ENCODE measurements around the gene IL2RG.

IL2RG gene

GRCh38 chrX:71099736-71100135 is 11.6 kb downstream of the IL2RG start:
- H3K9ac ChIP-seq (ENCODE audit: low read length) = no peak overlapping the region
- H3K79me2 ChIP-seq (ENCODE audit: insufficient read depth, low read length) = no peaks in the 10 kb centered on the region
- H4K20me1 ChIP-seq (ENCODE audit: insufficient read depth, low read length) = no peaks in the 10 kb centered on the region
- H3K27ac ChIP-seq (ENCODE audit: low read depth, low read length, poor library complexity, severe bottlenecking) = no peak overlapping the region
- TF ChIP-seq CTCF (IDR thresholded peaks at IDR 0.05; ENCODE audit: low read length) (no peak), EZH2 (IDR thresholded peaks at IDR 0.05; ENCODE audit: borderline replicate concordance, low read length) (no peak)
- peaks cover 34% of the 10 kb centered on the region for H3K4me1 ChIP-seq (ENCODE audit: insufficient read depth, low read length, severe bottlenecking)
- H3K36me3 ChIP-seq (ENCODE audit: insufficient read depth, low read length) = no peaks in the 10 kb centered on the region; the same call in 1 of the 2 replicates
- H3K4me2 ChIP-seq (ENCODE audit: low read length) = no peak overlapping the region
- no peaks in the 10 kb centered on the region for H3K27me3 ChIP-seq (ENCODE audit: insufficient read depth, low read length)
- no peak overlapping the region for H3K4me3 ChIP-seq (ENCODE audit: low read depth, low read length, poor library complexity, severe bottlenecking)
- no peak overlapping the region for H2AFZ ChIP-seq (ENCODE audit: low read length)
- no peaks in the 10 kb centered on the region for H3K9me2 ChIP-seq (ENCODE audit: low read depth, low read length)
- H3K9me3 ChIP-seq (ENCODE audit: low read length) = no peaks in the 10 kb centered on the region
- no peaks in the 10 kb centered on the region for H3F3A ChIP-seq (ENCODE audit: insufficient read depth, low read length)

- Histone ChIP-seq H3K27me3 (ENCODE audit: insufficient read depth, low read length) (no peaks in the 10 kb centered on the region), H3F3A (ENCODE audit: insufficient read depth, low read length) (no peaks in the 10 kb centered on the region), H3K36me3 (ENCODE audit: insufficient read depth, low read length) (no peaks in the 10 kb centered on the region; the same call in 1 of the 2 replicates), H2AFZ (ENCODE audit: low read length) (no peak overlapping the region), H3K9me2 (ENCODE audit: low read depth, low read length) (no peaks in the 10 kb centered on the region), H3K79me2 (ENCODE audit: insufficient read depth, low read length) (no peaks in the 10 kb centered on the region), H3K4me2 (ENCODE audit: low read length) (no peak overlapping the region), H3K9ac (ENCODE audit: low read length) (no peak overlapping the region), H4K20me1 (ENCODE audit: insufficient read depth, low read length) (no peaks in the 10 kb centered on the region), H3K4me3 (ENCODE audit: low read depth, low read length, poor library complexity, severe bottlenecking) (no peak overlapping the region), H3K27ac (ENCODE audit: low read depth, low read length, poor library complexity, severe bottlenecking) (no peak overlapping the region), H3K4me1 (ENCODE audit: insufficient read depth, low read length, severe bottlenecking) (peaks cover 28% of the 10 kb centered on the region), H3K9me3 (ENCODE audit: low read length) (no peaks in the 10 kb centered on the region)
- TF ChIP-seq EZH2 (IDR thresholded peaks at IDR 0.05; ENCODE audit: borderline replicate concordance, low read length) = no peak
- TF ChIP-seq CTCF (IDR thresholded peaks at IDR 0.05; ENCODE audit: low read length) = no peak
Observed at GRCh38 chrX:71098951-71099506, 12.3 kb downstream of the IL2RG start.

GRCh38 chrX:71098302-71098701 is 13.1 kb downstream of the IL2RG start:
- Histone ChIP-seq H3K4me1 (ENCODE audit: insufficient read depth, low read length, severe bottlenecking) (peaks cover 21% of the 10 kb centered on the region), H3K9me3 (ENCODE audit: low read length) (no peaks in the 10 kb centered on the region), H3K36me3 (ENCODE audit: insufficient read depth, low read length) (no peaks in the 10 kb centered on the region), H3K4me3 (ENCODE audit: low read depth, low read length, poor library complexity, severe bottlenecking) (no peak overlapping the region), H2AFZ (ENCODE audit: low read length) (no peak overlapping the region), H3K27ac (ENCODE audit: low read depth, low read length, poor library complexity, severe bottlenecking) (no peak overlapping the region), H3K27me3 (ENCODE audit: insufficient read depth, low read length) (no peaks in the 10 kb centered on the region), H3K79me2 (ENCODE audit: insufficient read depth, low read length) (no peaks in the 10 kb centered on the region), H3K9me2 (ENCODE audit: low read depth, low read length) (no peaks in the 10 kb centered on the region), H4K20me1 (ENCODE audit: insufficient read depth, low read length) (no peaks in the 10 kb centered on the region), H3F3A (ENCODE audit: insufficient read depth, low read length) (no peaks in the 10 kb centered on the region), H3K9ac (ENCODE audit: low read length) (no peak overlapping the region), H3K4me2 (ENCODE audit: low read length) (no peak overlapping the region)
- no peak for TF ChIP-seq EZH2 (IDR thresholded peaks at IDR 0.05; ENCODE audit: borderline replicate concordance, low read length)
- peak; percentile 59; the same call in 1 of the 2 replicates for TF ChIP-seq CTCF (IDR thresholded peaks at IDR 0.05; ENCODE audit: low read length)
